GM12872 (cell line): Measurements from ENCODE around the gene MGAT4C.

ENCODE experiments used
- CTCF ChIP-seq: IDR thresholded peaks from 3 replicates; pipeline ENCODE4 v1.5.1; 2011; ENCODE audit warnings: low read depth, mild to moderate bottlenecking, low read length, moderate library complexity; ENCODE audit not compliant: insufficient read depth

Gene MGAT4C

GRCh38 chr12:86137936-86138335 is 118.3 kb downstream of the MGAT4C start:
- TF ChIP-seq CTCF = no peak

GRCh38 chr12:86134561-86134960 is 121.6 kb downstream of the MGAT4C start:
- TF ChIP-seq CTCF = no peak

GRCh38 chr12:86122846-86123468 is 133.2 kb downstream of the MGAT4C start:
- no peak for TF ChIP-seq CTCF

GRCh38 chr12:86118161-86118560 is 138.0 kb downstream of the MGAT4C start:
- TF ChIP-seq CTCF = no peak

- no peak for TF ChIP-seq CTCF
Observed at GRCh38 chr12:86117711-86118110, 138.5 kb downstream of the MGAT4C start.

GRCh38 chr12:86104087-86104486 is 152.1 kb downstream of the MGAT4C start:
- TF ChIP-seq CTCF = no peak

GRCh38 chr12:86097161-86097560 is 159.0 kb downstream of the MGAT4C start:
- TF ChIP-seq CTCF = no peak

GRCh38 chr12:86091681-86092080 is 164.5 kb downstream of the MGAT4C start:
- TF ChIP-seq CTCF = no peak
